GM23248 (cell line): ENCODE results near the gene TIPIN. TPM values are rescaled to one million over a fixed set of nuclear protein-coding genes. Genes with fewer than 3 reads are reported as not detected.
A peak's percentile ranks its signal among the peaks of the same experiment; 100 is the strongest.
"Not testable (repeated sequence)": the region's sequence is repeated elsewhere in the genome, so short reads cannot be mapped to it uniquely, and the experiment has no call there.

Source experiments
- DNase-seq: peaks from one replicate; pipeline ENCODE4 v3.0.0-alpha.2; 2015
- H2AFZ ChIP-seq: fragments of 200-600 bp; sonication (generic); 2 replicates; pipeline ENCODE4 v1.6.1; 2016; ENCODE audit warnings: antibody characterized with exemption
- H3F3A ChIP-seq: fragments of 200-600 bp; sonication (generic); 2 replicates; pipeline ENCODE4 v1.6.1; 2016; ENCODE audit warnings: mild to moderate bottlenecking, antibody characterized with exemption, mixed run types; ENCODE audit not compliant: insufficient read depth
- H3K27ac ChIP-seq: fragments of 200-600 bp; sonication (generic); 2 replicates; pipeline ENCODE4 v1.5.1; 2016; ENCODE audit warnings: mild to moderate bottlenecking
- H3K27me3 ChIP-seq: fragments of 200-600 bp; sonication (generic); replicated peaks from 2 replicates; pipeline ENCODE4 v1.6.1; 2016; ENCODE audit warnings: mild to moderate bottlenecking; ENCODE audit not compliant: insufficient read depth
- H3K36me3 ChIP-seq: fragments of 200-600 bp; sonication (generic); 2 replicates; pipeline ENCODE4 v1.6.1; 2016; ENCODE audit warnings: low read depth, mild to moderate bottlenecking
- H3K4me1 ChIP-seq: fragments of 200-600 bp; sonication (generic); 2 replicates; pipeline ENCODE4 v1.6.1; 2016; ENCODE audit warnings: mild to moderate bottlenecking; ENCODE audit not compliant: insufficient read depth
- H3K4me2 ChIP-seq: fragments of 200-600 bp; sonication (generic); one replicate; pipeline ENCODE4 v1.6.1; 2016; ENCODE audit warnings: mild to moderate bottlenecking; ENCODE audit not compliant: unreplicated experiment
- H3K4me3 ChIP-seq: fragments of 200-600 bp; sonication (generic); 2 replicates; pipeline ENCODE4 v1.5.1; 2016; ENCODE audit warnings: mild to moderate bottlenecking
- H3K79me2 ChIP-seq: fragments of 200-600 bp; sonication (generic); 2 replicates; pipeline ENCODE4 v1.6.1; 2016; ENCODE audit warnings: mild to moderate bottlenecking; ENCODE audit not compliant: insufficient read depth
- H3K9ac ChIP-seq: fragments of 200-600 bp; sonication (generic); 2 replicates; pipeline ENCODE4 v1.6.1; 2016; ENCODE audit warnings: mild to moderate bottlenecking
- H3K9me2 ChIP-seq: fragments of 200-600 bp; sonication (generic); 2 replicates; pipeline ENCODE4 v1.6.1; 2016; ENCODE audit warnings: mixed run types, mild to moderate bottlenecking, moderate library complexity; ENCODE audit not compliant: insufficient read depth
- H3K9me3 ChIP-seq: fragments of 200-600 bp; sonication (generic); one replicate; pipeline ENCODE4 v1.6.1; 2017; ENCODE audit warnings: low read depth
- H4K20me1 ChIP-seq: fragments of 200-600 bp; sonication (generic); 2 replicates; pipeline ENCODE4 v1.6.0; 2016; ENCODE audit not compliant: insufficient read depth
- EZH2 ChIP-seq: fragments of 200-600 bp; sonication (generic); IDR thresholded peaks from 2 replicates; pipeline ENCODE4 v1.6.1; 2018; ENCODE audit warnings: antibody characterized with exemption, mild to moderate bottlenecking; ENCODE audit not compliant: insufficient read depth, poor library complexity, severe bottlenecking
- EZH2phosphoT487 ChIP-seq: fragments of 200-600 bp; sonication (generic); IDR thresholded peaks from 2 replicates; pipeline ENCODE4 v1.6.1; 2018; ENCODE audit warnings: antibody characterized with exemption, moderate library complexity, mild to moderate bottlenecking, low read depth; ENCODE audit not compliant: insufficient read depth
- WGBS, 2 experiments: methylation state at CpG; one replicate each; pipeline ENCODE4 v1.1.6; 2015 to 2017; ENCODE audit warnings: low lambda C conversion rate in 2 of 2, low coverage in 1 of 2; ENCODE audit errors: missing lambda C conversion rate in 2 of 2; 5-methylcytosine and 5-hydroxymethylcytosine counted together
- in situ Hi-C: fragments of 300-500 bp; cut with MboI; formaldehyde crosslinking; loops from 2 replicates; pipeline ENCODE4 v1.15.0; 2020
- polyA plus RNA-seq: library from polyadenylated mRNA; unstranded; fragments of >200 nt; fragmentation: Nextera tagmentation; extraction: Ambion mirVana; gene quantifications from 2 replicates; pipeline ENCODE4 v1.2.1, GENCODE V29; 2016
- total RNA-seq: library from RNA; depleted of rRNA; stranded (reverse); fragments of >200 nt; shearing (Covaris generic); gene quantifications from 2 replicates; pipeline ENCODE4 v1.2.3, GENCODE V29; 2014

Gene TIPIN
- total and polyA plus RNA-seq, 2 experiments from 2014 or later = 4.6 to 9.6 TPM

- Histone ChIP-seq H3K27me3 (no peaks in the 10 kb centered on the region), H3K9ac (no peak overlapping the region), H3K36me3 (no peaks in the 10 kb centered on the region), H3K4me3 (no peak overlapping the region), H3K9me2 (no peaks in the 10 kb centered on the region), H3K4me2 (peak overlapping the region; percentile 16), H3K27ac (0 out of 2 replicates have a peak overlapping the region, but pooled peaks have one; percentile 7), H3K9me3 (no peaks in the 10 kb centered on the region), H4K20me1 (peaks cover 22% of the 10 kb centered on the region), H2AFZ (no peak overlapping the region), H3F3A (peaks cover 25% of the 10 kb centered on the region), H3K4me1 (peaks cover 21% of the 10 kb centered on the region), H3K79me2 (peaks cover 99% of the 10 kb centered on the region)
- TF ChIP-seq EZH2 (no peak), EZH2phosphoT487 (no peak)
- in situ Hi-C loops = no loop called here
- WGBS, 2 experiments = 68 to 69% methylated on average over 3 of the region's 3 CpGs
- DNase-seq = peak; percentile 53
Observed at GRCh38 chr15:66400351-66400774, 43.9 kb upstream of the TIPIN start.

- no peak for TF ChIP-seq EZH2phosphoT487
- TF ChIP-seq EZH2 = no peak
- no peaks in the 10 kb centered on the region for H3K36me3 ChIP-seq
- H3K9ac ChIP-seq = no peak overlapping the region
- H3K4me2 ChIP-seq = no peak overlapping the region
- no peaks in the 10 kb centered on the region for H3K9me2 ChIP-seq
- peaks cover 19% of the 10 kb centered on the region for H3K4me1 ChIP-seq
- DNase-seq = no peak
- H3K27me3 ChIP-seq = no peaks in the 10 kb centered on the region
- no peak overlapping the region for H2AFZ ChIP-seq
- WGBS, 2 experiments = 90 to 92% methylated on average over 8 of the region's 8 CpGs
- H3F3A ChIP-seq = peaks cover 25% of the 10 kb centered on the region
- H3K4me3 ChIP-seq = no peak overlapping the region
- H3K79me2 ChIP-seq = peaks cover 99% of the 10 kb centered on the region
- no peaks in the 10 kb centered on the region for H3K9me3 ChIP-seq
- H3K27ac ChIP-seq = no peak overlapping the region
- H4K20me1 ChIP-seq = peaks cover 24% of the 10 kb centered on the region
- in situ Hi-C loops = no loop called here
Observed at GRCh38 chr15:66399276-66399675, 42.8 kb upstream of the TIPIN start.

GRCh38 chr15:66394915-66395314, 38.4 kb upstream of the TIPIN start:
- H4K20me1 ChIP-seq = peaks cover 25% of the 10 kb centered on the region
- H3K9ac ChIP-seq = no peak overlapping the region
- H3K9me3 ChIP-seq = no peaks in the 10 kb centered on the region
- peaks cover 99% of the 10 kb centered on the region for H3K79me2 ChIP-seq
- H3K4me3 ChIP-seq = no peak overlapping the region
- H3K36me3 ChIP-seq = no peaks in the 10 kb centered on the region
- 96 to 100% methylated on average over 1 of the region's 1 CpG for WGBS, 2 experiments
- no peak overlapping the region for H3K27ac ChIP-seq
- no peak overlapping the region for H2AFZ ChIP-seq
- H3K4me2 ChIP-seq = no peak overlapping the region
- no peaks in the 10 kb centered on the region for H3K9me2 ChIP-seq
- no peak for DNase-seq
- TF ChIP-seq EZH2 (no peak), EZH2phosphoT487 (no peak)
- H3F3A ChIP-seq = peaks cover 8% of the 10 kb centered on the region; the same call in 1 of the 2 replicates
- in situ Hi-C loops = no loop called here
- no peaks in the 10 kb centered on the region for H3K27me3 ChIP-seq
- H3K4me1 ChIP-seq = peaks cover 7% of the 10 kb centered on the region; the same call in 1 of the 2 replicates

- H3K4me3 ChIP-seq = no peak overlapping the region
- peaks cover 100% of the 10 kb centered on the region for H3K79me2 ChIP-seq
- no peak for DNase-seq
- TF ChIP-seq EZH2 = no peak
- TF ChIP-seq EZH2phosphoT487 = no peak
- H3K4me1 ChIP-seq = peaks cover 9% of the 10 kb centered on the region; the same call in 1 of the 2 replicates
- peaks cover 8% of the 10 kb centered on the region; the same call in 1 of the 2 replicates for H3F3A ChIP-seq
- no peak overlapping the region for H2AFZ ChIP-seq
- peaks cover 25% of the 10 kb centered on the region for H4K20me1 ChIP-seq
- H3K27ac ChIP-seq = no peak overlapping the region
- in situ Hi-C loops = no loop called here
- H3K9me2 ChIP-seq = no peaks in the 10 kb centered on the region
- H3K4me2 ChIP-seq = no peak overlapping the region
- no peaks in the 10 kb centered on the region for H3K9me3 ChIP-seq
- H3K27me3 ChIP-seq = no peaks in the 10 kb centered on the region
- no peak overlapping the region for H3K9ac ChIP-seq
- 100% methylated on average over 1 of the region's 1 CpG for WGBS, 2 experiments
- no peaks in the 10 kb centered on the region for H3K36me3 ChIP-seq
Observed at GRCh38 chr15:66394472-66394871, 38.0 kb upstream of the TIPIN start.

GRCh38 chr15:66393037-66393436, 36.6 kb upstream of the TIPIN start:
- H3F3A ChIP-seq, H3K9me3 ChIP-seq, H3K9me2 ChIP-seq, in situ Hi-C loops, H3K27me3 ChIP-seq, DNase-seq, H3K9ac ChIP-seq, H3K4me3 ChIP-seq, H3K4me2 ChIP-seq, H3K27ac ChIP-seq, H2AFZ ChIP-seq, H3K36me3 ChIP-seq: not testable (repeated sequence)
- 87 to 100% methylated on average over 1 of the region's 1 CpG for WGBS, 2 experiments
- H3K79me2 ChIP-seq = peaks cover 100% of the 10 kb centered on the region
- peaks cover 25% of the 10 kb centered on the region for H4K20me1 ChIP-seq
- peaks cover 15% of the 10 kb centered on the region for H3K4me1 ChIP-seq
